Skeletal muscle satellite cell (primary cell): ENCODE measurements around the gene ABCG2.

Source experiments
- H3K27me3 ChIP-seq: 2 replicates; pipeline ENCODE4 v1.7.0; 2013; ENCODE audit warnings: low read length; ENCODE audit not compliant: control insufficient read depth, insufficient read depth
- H3K36me3 ChIP-seq: 2 replicates; pipeline ENCODE4 v1.7.0; 2013; ENCODE audit warnings: mild to moderate bottlenecking, control low read depth, low read length; ENCODE audit not compliant: insufficient read depth
- H3K4me1 ChIP-seq: 2 replicates; pipeline ENCODE4 v1.7.0; 2013; ENCODE audit warnings: low read length; ENCODE audit not compliant: control insufficient read depth, insufficient read depth
- H3K4me2 ChIP-seq: 2 replicates; pipeline ENCODE4 v1.7.0; 2013; ENCODE audit warnings: mild to moderate bottlenecking, low read length
- H3K4me3 ChIP-seq: 2 replicates; pipeline ENCODE4 v1.7.0; 2013; ENCODE audit warnings: low read length
- H3K9ac ChIP-seq: 2 replicates; pipeline ENCODE4 v1.7.0; 2013; ENCODE audit warnings: mild to moderate bottlenecking, low read depth, low read length, moderate library complexity
- H3K9me3 ChIP-seq: replicated peaks from 2 replicates; pipeline ENCODE4 v1.7.0; 2013; ENCODE audit warnings: mild to moderate bottlenecking, control low read depth, low read length

Gene ABCG2

GRCh38 chr4:88093874-88094273 is 64.6 kb downstream of the ABCG2 start:
- Histone ChIP-seq H3K9ac (no peak overlapping the region), H3K9me3 (no peaks in the 10 kb centered on the region), H3K4me1 (no peaks in the 10 kb centered on the region), H3K4me3 (no peak overlapping the region), H3K4me2 (no peak overlapping the region), H3K36me3 (no peaks in the 10 kb centered on the region), H3K27me3 (peaks cover 7% of the 10 kb centered on the region)

GRCh38 chr4:88091378-88091777 is 67.1 kb downstream of the ABCG2 start:
- no peak overlapping the region for H3K4me2 ChIP-seq
- H3K4me1 ChIP-seq = no peaks in the 10 kb centered on the region
- peaks cover 7% of the 10 kb centered on the region for H3K27me3 ChIP-seq
- no peaks in the 10 kb centered on the region for H3K9me3 ChIP-seq
- H3K9ac ChIP-seq = no peak overlapping the region
- H3K36me3 ChIP-seq = no peaks in the 10 kb centered on the region
- no peak overlapping the region for H3K4me3 ChIP-seq

- Histone ChIP-seq H3K4me3 (no peak overlapping the region), H3K4me1 (no peaks in the 10 kb centered on the region), H3K9ac (no peak overlapping the region), H3K9me3 (no peaks in the 10 kb centered on the region), H3K27me3 (peaks cover 7% of the 10 kb centered on the region), H3K36me3 (no peaks in the 10 kb centered on the region), H3K4me2 (no peak overlapping the region)
These were observed 67.5 kb downstream of the ABCG2 start for GRCh38 chr4:88090898-88091297.

DNA sequence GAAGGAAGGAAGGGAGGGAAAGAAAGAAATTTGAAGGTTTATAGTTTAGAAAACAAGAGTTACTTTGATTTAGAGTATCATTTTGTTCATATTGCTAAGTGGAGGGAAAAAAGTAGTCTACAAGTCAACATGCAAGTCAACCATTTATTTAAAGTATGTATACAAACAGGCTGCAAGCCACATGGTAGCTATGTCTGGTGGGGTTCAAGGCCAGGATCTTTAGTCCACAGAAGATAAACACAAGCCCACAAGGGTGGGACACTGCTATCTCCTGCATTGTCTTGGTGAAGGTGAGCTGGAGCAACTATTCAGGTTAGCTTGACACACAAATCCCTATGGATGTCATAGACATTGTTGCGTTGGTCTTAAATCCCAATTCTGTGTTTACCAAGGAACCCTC is 71.4 kb downstream of the ABCG2 start:
- no peak overlapping the region for H3K4me3 ChIP-seq
- H3K9ac ChIP-seq = no peak overlapping the region
- no peak overlapping the region for H3K4me2 ChIP-seq
- H3K9me3 ChIP-seq = no peaks in the 10 kb centered on the region
- no peaks in the 10 kb centered on the region for H3K27me3 ChIP-seq
- H3K36me3 ChIP-seq = no peaks in the 10 kb centered on the region
- H3K4me1 ChIP-seq = no peaks in the 10 kb centered on the region

DNA sequence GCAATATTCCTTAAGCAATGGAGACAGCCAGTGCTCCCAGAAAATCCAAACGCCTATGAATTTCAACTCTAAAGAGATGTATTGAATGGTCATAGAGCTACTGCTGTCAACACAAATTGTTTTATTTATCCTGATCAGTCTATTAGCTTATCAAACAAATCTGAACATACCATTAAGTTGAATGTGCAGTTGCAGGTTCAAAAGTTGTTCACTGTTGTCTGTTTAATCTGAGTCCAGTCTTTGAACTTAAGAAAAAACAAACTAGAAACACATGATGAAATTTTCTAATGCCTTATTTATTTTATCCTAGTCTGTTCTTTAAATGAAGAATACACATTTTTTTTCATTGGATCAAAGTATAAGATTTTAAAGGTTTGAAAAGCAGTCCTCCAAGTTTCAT is 77.8 kb downstream of the ABCG2 start:
- H3K4me1 ChIP-seq = no peaks in the 10 kb centered on the region
- no peaks in the 10 kb centered on the region for H3K27me3 ChIP-seq
- H3K36me3 ChIP-seq = peaks cover 28% of the 10 kb centered on the region
- H3K9me3 ChIP-seq = no peaks in the 10 kb centered on the region
- H3K4me3 ChIP-seq = no peak overlapping the region
- H3K9ac ChIP-seq = no peak overlapping the region
- no peak overlapping the region for H3K4me2 ChIP-seq

DNA sequence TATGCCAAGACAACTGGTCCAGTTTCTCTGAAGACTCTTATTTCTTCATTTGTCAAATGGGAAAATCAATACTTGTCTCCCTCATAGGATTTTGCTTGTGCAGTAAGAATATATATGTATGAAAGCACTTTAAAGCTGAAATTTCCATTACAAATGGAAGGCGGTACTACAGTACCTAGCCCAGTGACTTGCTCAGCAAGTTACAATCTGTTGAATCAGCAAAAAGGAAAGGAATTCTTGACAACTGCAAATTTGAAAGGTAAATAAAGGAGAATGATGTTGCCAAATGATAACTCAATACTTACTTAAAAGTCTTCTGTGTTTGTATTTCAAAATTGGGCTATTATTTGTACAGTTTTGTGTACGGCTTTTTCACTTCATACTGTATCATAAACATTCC is 79.9 kb downstream of the ABCG2 start:
- H3K27me3 ChIP-seq = no peaks in the 10 kb centered on the region
- H3K36me3 ChIP-seq = peaks cover 45% of the 10 kb centered on the region
- H3K9ac ChIP-seq = no peak overlapping the region
- no peak overlapping the region for H3K4me3 ChIP-seq
- no peaks in the 10 kb centered on the region for H3K4me1 ChIP-seq
- no peak overlapping the region for H3K4me2 ChIP-seq
- no peaks in the 10 kb centered on the region for H3K9me3 ChIP-seq

GRCh38 chr4:88077911-88078524 is 80.4 kb downstream of the ABCG2 start:
- no peaks in the 10 kb centered on the region for H3K9me3 ChIP-seq
- H3K4me1 ChIP-seq = no peaks in the 10 kb centered on the region
- no peak overlapping the region for H3K4me2 ChIP-seq
- H3K9ac ChIP-seq = no peak overlapping the region
- no peak overlapping the region for H3K4me3 ChIP-seq
- peaks cover 45% of the 10 kb centered on the region for H3K36me3 ChIP-seq
- no peaks in the 10 kb centered on the region for H3K27me3 ChIP-seq

DNA sequence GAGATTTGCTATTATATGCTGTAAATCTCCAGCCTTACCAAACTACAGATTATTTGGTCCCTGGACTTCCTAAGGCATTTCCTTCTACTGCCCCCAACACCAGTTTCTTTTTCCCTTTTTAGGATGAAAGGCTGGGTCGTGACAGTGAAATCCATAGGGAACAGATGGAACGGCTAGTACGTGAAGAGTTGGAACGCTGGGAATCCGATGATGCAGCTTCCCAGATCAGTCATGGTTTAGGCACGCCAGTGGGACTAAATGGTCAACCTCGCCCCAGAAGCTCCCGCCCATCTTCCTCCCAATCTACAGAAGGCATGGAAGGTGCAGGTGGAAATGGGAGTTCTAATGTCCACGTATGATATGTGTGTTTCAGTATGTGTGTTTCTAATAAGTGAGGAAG is 83.1 kb downstream of the ABCG2 start:
- H3K9ac ChIP-seq = no peak overlapping the region
- H3K4me1 ChIP-seq = no peaks in the 10 kb centered on the region
- H3K4me2 ChIP-seq = no peak overlapping the region
- no peak overlapping the region for H3K4me3 ChIP-seq
- H3K36me3 ChIP-seq = peaks cover 65% of the 10 kb centered on the region
- H3K9me3 ChIP-seq = no peaks in the 10 kb centered on the region
- H3K27me3 ChIP-seq = no peaks in the 10 kb centered on the region

DNA sequence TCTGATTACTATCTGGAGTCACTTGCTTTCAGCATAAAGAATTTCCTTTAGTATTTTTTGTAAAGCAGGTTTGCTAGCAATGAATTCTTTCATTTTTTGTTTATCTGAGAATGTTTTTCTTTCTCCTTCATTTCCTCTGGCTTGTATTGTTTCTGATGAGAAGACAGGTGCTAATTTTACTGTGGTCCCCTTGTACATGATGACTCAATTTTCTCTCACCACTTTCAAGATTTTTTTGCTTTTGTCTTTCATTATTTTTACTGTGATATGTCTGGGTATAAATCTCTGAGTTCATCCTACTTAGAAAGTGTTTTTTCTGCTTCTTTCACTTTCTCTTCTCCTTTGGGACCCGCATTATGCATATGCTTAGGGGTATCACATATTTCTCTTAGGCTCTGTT is 88.4 kb downstream of the ABCG2 start:
- peaks cover 60% of the 10 kb centered on the region for H3K36me3 ChIP-seq

DNA sequence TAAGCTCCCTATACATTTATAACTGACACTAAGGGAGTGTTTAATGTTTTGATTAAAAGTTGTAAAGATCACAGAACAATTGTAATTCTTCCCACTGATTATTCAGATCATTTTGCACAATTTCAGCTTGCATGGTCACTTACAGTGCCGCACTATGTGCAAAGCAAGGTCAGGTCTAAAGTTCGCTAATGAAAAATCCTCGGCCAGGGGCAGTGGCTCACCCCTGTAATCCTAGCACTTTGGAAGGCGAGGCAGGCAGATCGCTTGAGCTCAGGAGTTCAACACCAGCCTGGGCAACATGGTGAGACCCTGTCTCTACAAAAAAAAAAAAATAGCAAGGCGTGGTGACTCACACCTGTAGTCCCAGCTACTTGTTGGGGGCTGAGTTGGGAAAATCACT is 94.0 kb downstream of the ABCG2 start:
- Histone ChIP-seq H3K36me3 (peaks cover 66% of the 10 kb centered on the region), H3K4me3 (no peak overlapping the region), H3K9me3 (no peaks in the 10 kb centered on the region), H3K4me1 (no peaks in the 10 kb centered on the region), H3K27me3 (no peaks in the 10 kb centered on the region), H3K9ac (no peak overlapping the region), H3K4me2 (no peak overlapping the region)

More for the DNA sequence above, 88.4 kb downstream of the ABCG2 start:
- Histone ChIP-seq H3K4me3 (no peak overlapping the region), H3K9me3 (no peaks in the 10 kb centered on the region), H3K9ac (no peak overlapping the region), H3K4me1 (no peaks in the 10 kb centered on the region), H3K4me2 (no peak overlapping the region), H3K27me3 (no peaks in the 10 kb centered on the region)

DNA sequence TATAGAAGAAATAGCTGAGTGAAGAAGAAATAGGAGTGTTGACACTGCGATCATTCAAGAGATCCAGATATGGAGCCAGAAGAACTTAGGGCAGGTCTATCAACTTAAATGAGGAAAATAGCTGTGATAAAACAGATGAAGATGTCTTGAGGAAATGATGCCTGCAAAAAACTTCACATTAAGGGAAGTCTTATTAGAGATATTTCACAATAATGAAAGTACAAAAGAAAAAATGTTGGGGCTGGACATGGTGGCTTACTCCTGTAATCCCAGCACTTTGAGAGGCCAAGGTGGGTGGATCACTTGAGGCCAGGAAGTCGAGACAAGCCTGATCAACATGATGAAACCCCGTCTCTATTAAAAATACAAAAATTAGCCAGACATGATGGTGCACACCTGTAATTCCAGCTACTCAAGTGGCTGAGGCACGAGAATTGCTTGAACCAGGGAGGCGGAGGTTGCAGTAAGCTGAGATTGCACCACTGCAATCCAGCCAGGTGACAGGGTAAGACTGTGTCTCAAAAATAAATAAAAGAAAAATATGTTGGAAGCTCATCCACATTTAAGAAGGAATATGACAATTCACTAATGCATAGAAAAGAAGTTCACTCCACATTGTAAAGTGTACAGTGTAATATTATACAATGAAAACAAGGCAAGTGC is 94.7 kb downstream of the ABCG2 start:
- Histone ChIP-seq H3K4me3 (no peak overlapping the region), H3K4me1 (no peaks in the 10 kb centered on the region), H3K36me3 (peaks cover 73% of the 10 kb centered on the region), H3K4me2 (no peak overlapping the region), H3K9ac (no peak overlapping the region), H3K9me3 (no peaks in the 10 kb centered on the region), H3K27me3 (no peaks in the 10 kb centered on the region)

GRCh38 chr4:88062843-88063242 is 95.6 kb downstream of the ABCG2 start:
- no peaks in the 10 kb centered on the region for H3K9me3 ChIP-seq
- H3K4me1 ChIP-seq = no peaks in the 10 kb centered on the region
- no peak overlapping the region for H3K4me3 ChIP-seq
- no peaks in the 10 kb centered on the region for H3K27me3 ChIP-seq
- no peak overlapping the region for H3K4me2 ChIP-seq
- H3K36me3 ChIP-seq = peaks cover 74% of the 10 kb centered on the region
- no peak overlapping the region for H3K9ac ChIP-seq
